NCI-H2029 (cell line): Measurements from ENCODE around the gene AHR.
A peak's percentile ranks its signal among the peaks of the same experiment; 100 is the strongest.

Experiments used
- DNase-seq: peaks from one replicate; lab custom pipeline; 2025; lab: John Stamatoyannopoulos, UW

The AHR gene

DNA sequence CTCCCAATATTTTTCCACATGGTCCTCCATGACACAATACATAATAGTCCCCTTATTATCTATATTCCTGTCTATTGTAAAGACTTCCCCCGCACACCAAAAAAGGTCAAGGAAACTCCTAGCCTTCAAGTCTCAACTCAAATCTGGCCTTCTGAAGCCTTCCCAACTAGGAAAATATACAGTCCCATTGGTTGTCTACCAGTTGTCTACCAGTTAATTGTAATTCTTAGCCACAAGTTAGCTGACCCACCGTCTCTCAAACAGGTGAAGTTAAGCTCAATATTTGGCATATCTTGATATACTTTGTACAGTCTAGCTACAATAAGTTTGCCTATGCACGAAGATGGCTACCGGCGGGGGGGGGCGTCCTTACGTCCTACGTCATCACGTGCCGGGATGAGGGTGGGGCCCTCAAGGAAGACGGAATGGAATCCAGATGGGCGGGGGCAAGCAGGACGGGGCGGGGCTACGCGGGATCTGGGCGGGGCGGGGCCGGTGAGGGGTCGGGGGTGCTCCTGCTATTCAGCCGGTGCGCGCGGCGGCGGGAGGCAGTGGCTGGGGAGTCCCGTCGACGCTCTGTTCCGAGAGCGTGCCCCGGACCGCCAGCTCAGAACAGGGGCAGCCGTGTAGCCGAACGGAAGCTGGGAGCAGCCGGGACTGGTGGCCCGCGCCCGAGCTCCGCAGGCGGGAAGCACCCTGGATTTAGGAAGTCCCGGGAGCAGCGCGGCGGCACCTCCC, at the start of gene AHR:
AHR (plus strand) TSS at position 551 of the 738 bp plus-strand sequence. CDS start 613 bp downstream, outside the sequence.
- peak; percentile 76 for DNase-seq

- DNase-seq: no peak
Measured at GRCh38 chr7:17253885-17254284, 44.6 kb upstream of the AHR start.

GRCh38 chr7:17255926-17256325, 42.5 kb upstream of the AHR start:
- DNase-seq: no peak

- DNase-seq: no peak
Measured at GRCh38 chr7:17256375-17256774, 42.1 kb upstream of the AHR start.

DNA sequence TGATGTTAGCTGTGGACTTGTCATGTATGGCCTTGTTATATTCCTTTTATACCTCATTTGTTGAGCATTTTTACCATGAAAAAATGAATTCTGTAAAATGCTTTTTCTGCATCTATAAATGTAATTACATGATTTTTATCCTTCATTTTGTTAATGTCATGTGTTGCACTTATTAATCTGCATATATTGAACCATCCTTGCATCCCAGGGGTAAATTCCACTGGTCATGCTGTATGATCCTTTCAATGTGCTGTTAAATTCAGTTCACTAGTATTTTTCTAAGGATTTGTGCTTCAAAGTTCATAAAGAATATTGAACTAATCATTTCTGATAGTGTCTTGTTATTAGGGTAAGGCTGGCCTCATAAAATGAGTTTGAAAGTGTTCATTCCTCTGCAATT, 31.9 kb upstream of the AHR start:
- no peak for DNase-seq

- DNase-seq: no peak
Measured at GRCh38 chr7:17269341-17270221, 28.9 kb upstream of the AHR start.

DNA sequence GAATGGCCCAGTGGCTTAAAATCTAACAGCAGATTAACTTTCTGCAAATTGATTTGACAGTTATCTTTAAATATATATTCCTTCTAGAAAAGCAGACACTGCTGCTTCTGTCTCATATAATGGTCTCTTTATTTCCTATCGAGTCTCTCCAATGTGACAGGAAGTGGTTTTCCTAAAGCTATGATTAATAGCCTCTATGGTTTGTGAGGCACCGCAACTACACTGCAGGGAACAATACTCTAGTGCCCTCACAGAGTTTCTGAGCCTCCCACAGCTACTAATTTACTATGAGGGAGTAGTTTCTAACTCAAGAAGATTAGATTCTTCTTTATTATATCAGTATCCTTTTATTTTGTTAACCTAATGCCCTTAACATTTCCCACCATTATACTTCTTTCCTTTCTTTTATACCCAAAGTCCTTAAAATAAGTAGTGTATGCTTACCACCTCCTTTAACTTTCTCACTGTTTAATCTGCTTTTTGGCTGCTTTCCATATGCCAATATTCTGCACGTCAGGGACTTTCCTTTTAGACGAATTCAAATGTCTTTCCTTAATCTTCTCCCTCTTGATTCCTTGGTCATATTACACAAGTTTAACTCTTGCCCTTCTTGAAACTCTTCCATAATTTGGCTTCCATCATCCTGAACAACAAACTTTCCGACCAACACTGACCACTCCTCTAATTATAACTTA, 23.8 kb upstream of the AHR start:
- DNase-seq: no peak

- no peak for DNase-seq
Measured at GRCh38 chr7:17275749-17276671, 22.4 kb upstream of the AHR start.

DNA sequence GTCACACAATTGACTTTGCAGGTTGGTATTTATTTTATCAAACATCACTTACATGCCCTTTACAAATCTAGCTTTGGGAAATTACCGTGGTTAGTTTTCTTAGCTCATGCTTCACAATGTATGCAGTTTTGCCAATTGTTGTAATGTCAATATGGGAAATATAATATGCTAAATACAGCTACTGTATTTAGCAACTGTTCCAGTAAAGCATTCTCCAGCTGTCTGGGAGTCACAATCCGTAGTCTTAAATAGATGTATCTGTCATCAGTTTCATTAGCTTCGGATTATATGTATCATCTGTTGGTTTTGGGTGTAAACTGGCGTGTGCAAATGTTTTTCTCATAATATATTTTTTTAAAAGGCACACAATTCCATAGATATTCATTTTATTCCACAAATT, 19.4 kb upstream of the AHR start:
- no peak for DNase-seq

- DNase-seq: no peak
Measured at GRCh38 chr7:17289074-17289645, 9.3 kb upstream of the AHR start.

GRCh38 chr7:17292843-17293242, 5.6 kb upstream of the AHR start:
- DNase-seq: no peak

- no peak for DNase-seq
Measured at GRCh38 chr7:17293481-17293880, 5.0 kb upstream of the AHR start.

DNA sequence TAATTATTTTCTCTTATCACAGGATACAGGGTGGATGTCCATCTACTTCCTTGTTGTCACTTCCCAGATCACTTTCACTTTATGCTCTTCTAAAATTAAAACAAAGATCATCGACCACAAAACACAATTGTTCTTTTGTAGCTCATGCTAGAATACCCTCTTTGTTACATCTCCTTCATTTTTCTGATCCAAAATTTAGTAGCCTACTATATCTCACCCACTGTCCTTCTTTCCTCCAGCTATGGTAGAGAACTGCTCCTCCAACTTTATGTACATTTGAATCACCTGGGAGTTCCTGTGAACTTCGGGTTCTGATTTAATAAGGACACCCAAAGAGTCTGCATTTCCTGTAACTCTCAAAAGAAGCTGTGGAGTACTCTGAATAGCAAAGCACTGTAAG, 1.2 kb upstream of the AHR start:
- no peak for DNase-seq

GRCh38 chr7:17298840-17299482, 509 bp downstream of the AHR start:
- DNase-seq: no peak

DNA sequence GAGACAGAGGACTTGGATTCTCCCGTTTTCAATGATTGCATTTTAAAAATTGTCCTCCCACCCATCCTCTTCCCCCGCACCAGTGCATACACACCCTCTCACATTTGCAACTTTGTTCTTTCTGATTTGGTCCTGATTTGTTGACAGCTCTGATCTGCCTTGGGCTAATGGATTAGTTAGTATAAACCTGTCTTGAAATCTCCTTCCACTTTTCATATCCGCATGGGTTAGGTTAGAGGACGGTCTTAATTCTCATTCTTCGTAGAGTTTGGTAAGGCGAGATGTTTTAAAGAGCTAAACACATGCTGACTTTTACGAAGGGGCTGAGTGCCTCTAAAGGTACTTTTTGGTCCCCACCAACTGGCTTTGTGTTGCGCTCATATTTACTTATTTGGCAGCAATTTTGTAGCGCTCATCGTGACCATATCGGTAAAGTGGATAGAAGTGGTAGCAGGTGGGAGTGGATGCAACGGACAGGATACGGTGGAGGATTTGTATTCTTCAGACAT, 1.1 kb downstream of the AHR start:
- no peak for DNase-seq

- no peak for DNase-seq
Measured at GRCh38 chr7:17300012-17300411, 1.6 kb downstream of the AHR start.

DNA sequence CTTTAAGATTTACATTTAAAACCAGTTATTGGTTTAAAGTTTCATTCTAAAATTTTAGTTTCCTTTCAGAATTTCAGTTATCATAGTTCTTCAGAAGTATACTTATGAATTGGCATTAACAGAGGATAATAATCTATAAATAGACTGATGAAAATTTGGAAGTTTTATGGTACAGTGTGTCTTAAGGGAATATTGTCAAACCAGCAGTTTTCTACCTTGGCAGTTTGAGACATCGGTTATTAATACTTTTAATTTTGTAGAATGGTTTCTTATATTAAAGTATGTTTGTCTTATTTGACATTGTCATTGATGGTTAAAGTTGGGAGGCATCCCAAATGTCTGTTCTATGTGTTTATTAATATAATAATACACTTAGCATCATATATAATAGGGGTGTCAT, 2.0 kb downstream of the AHR start:
- DNase-seq: no peak

DNA sequence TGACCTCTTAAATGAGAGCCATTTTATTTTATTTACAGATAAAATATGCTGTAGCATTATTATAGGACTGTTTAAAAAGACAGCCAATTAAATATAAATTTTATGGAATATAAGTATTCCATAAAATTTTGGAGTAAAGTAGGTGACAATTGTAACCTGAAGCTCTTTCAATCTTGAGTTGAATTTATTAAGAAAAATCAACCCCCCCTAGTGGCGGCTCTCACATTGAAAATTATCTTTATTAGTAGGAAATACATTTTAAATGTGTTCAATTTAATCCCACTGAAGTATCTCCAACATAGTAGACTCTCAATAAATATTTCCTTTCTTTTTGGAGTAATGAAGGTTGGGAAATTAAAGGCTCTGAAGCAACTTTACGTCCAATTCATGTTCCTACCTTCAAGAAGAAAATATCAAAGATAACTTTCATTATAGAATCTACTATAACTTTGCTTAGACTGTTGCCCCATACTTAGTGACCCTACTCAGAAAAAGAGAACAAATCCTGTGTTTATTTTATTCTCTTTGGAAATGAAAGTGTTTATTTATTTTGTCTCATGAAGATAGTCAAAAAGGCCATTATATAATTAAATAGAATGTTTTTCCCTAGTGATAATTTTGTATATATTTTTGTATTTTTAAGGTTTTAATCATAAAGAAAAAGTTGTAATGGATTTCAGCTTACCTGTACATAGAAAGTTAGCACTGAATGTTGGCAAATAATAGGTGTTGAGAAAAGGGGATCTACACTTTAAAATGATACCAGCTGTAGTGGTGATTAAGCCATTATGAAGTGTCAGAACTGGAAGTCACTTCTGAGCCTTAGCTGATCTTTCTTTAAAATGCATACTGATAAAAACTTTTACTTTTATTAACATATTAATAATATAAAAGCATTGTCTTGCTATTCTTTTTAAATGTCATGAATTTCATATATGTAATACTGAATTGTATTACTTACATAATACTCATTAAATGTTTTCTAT, 3.3 kb downstream of the AHR start:
- peak; percentile 4 for DNase-seq

DNA sequence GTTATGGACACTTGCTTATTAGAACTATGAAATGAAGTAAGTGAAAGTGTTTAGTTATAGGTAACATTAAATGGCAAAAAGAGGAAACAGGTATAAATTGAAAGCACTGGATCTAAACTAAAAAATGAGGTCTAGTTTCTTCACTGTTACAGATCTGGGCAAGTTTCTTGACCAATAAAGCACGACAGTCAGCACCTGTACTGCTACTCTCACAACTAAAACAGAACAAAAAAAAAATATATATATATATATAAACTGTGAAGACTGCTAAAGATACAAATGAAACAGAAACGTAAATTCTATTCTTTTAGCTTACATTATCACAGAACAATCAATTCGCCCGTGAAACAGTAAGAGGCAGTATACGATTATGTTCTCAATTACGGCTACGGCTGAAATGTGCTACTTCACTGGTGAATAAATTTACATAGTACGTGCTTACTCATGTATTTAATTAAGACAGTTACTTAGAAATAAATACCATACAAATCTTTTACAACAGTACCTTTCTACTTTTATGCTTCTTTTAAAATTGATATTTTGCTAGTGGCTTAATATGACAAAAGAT, 4.2 kb downstream of the AHR start:
- DNase-seq: no peak
